Transverse colon (tissue), 3 donors: ENCODE data around the gene DHH.

Experiments
- CTCF ChIP-seq, 5 experiments: fragments of 200-600 bp in 3 of 5; fragments of 450-650 bp in 2 of 5; sonication (generic) in 3 of 5; IDR thresholded peaks; 1 replicate in 2 of 5; 2 replicates in 3 of 5; pipeline ENCODE4 v1.5.1; 2016 to 2017; ENCODE audit warnings: antibody characterized with exemption in 5 of 5, inconsistent platforms in 3 of 5, mild to moderate bottlenecking in 2 of 5, moderate library complexity in 1 of 5
- POLR2A ChIP-seq: fragments of 450-650 bp; IDR thresholded peaks from one replicate; pipeline ENCODE4 v1.6.1; 2016; ENCODE audit warnings: antibody characterized with exemption, mild to moderate bottlenecking, moderate library complexity

GRCh38 chr12:49093792-49094159, 825 bp downstream of the DHH start:
- TF ChIP-seq CTCF (IDR thresholded peaks at IDR 0.05) (no peak), POLR2A (no peak)
